Vagina (tissue), 2 donors: ENCODE results near the gene NEAT1. TPM values are rescaled to one million over a fixed set of nuclear protein-coding genes. Genes with fewer than 3 reads are reported as not detected.

Source experiments
- DNase-seq, 2 donors: peaks; one replicate each; pipeline ENCODE4 v3.0.0-alpha.2; 2017; ENCODE audit errors: extremely low spot score in 2 of 2
- H3K27ac ChIP-seq: fragments of 200-600 bp; sonication (generic); one replicate; pipeline ENCODE4 v1.5.1; 2019
- H3K27me3 ChIP-seq: fragments of 200-600 bp; sonication (generic); one replicate; pipeline ENCODE4 v1.5.1; 2019
- H3K36me3 ChIP-seq, 2 donors: fragments of 200-600 bp; sonication (generic); one replicate each; pipeline ENCODE4 v1.5.1; 2017 to 2019
- H3K4me1 ChIP-seq: fragments of 200-600 bp; sonication (generic); one replicate; pipeline ENCODE4 v1.5.1; 2019
- H3K4me3 ChIP-seq, 2 donors: fragments of 200-600 bp; sonication (generic); 1 replicate in 1 of 2; 2 replicates in 1 of 2; pipeline ENCODE4 v1.5.1; 2016 to 2019
- H3K9me3 ChIP-seq: fragments of 200-600 bp; sonication (generic); one replicate; pipeline ENCODE4 v1.5.1; 2019
- CTCF ChIP-seq, 3 experiments: fragments of 450-650 bp in 2 of 3; fragments of 200-600 bp in 1 of 3; sonication (generic) in 1 of 3; IDR thresholded peaks; one replicate each; pipeline ENCODE4 v1.5.1; 2017 to 2019; ENCODE audit warnings: antibody characterized with exemption in 3 of 3, mild to moderate bottlenecking in 2 of 3, moderate library complexity in 2 of 3
- POLR2A ChIP-seq, 2 donors: fragments of 450-650 bp; IDR thresholded peaks; one replicate each; pipeline ENCODE4 v1.6.1; 2017; ENCODE audit warnings: antibody characterized with exemption in 2 of 2, mild to moderate bottlenecking in 2 of 2, moderate library complexity in 2 of 2
- POLR2AphosphoS5 ChIP-seq, 2 donors: sonication (generic); formaldehyde crosslinking; IDR thresholded peaks; one replicate each; pipeline ENCODE4 v1.9.0; 2017; ENCODE audit warnings: antibody characterized with exemption in 2 of 2, mild to moderate bottlenecking in 2 of 2, low read depth in 1 of 2; ENCODE audit not compliant: insufficient read depth in 1 of 2
- intact Hi-C: fragments of 100-400 bp; cut with DNase I; formaldehyde crosslinking; loops from one replicate; pipeline ENCODE4 v1.15.1; 2023
- total RNA-seq: library from RNA; depleted of rRNA; stranded (reverse); fragments of >200 nt; gene quantifications from one replicate; pipeline ENCODE4 v1.2.3, GENCODE V29; 2016

NEAT1 gene
- total RNA-seq, 1 donor from 2014 or later: 857 TPM

- Histone ChIP-seq H3K27ac (peak overlapping the region; percentile 99), H3K4me3 (peak overlapping the region; percentile 58 to 96), H3K36me3 (peaks cover 0 to 37% of the 10 kb centered on the region in 2 donors), H3K9me3 (no peaks in the 10 kb centered on the region), H3K4me1 (peaks cover 48% of the 10 kb centered on the region), H3K27me3 (no peaks in the 10 kb centered on the region)
- DNase-seq: peak in 1 of 2 donors; percentile 89
- TF ChIP-seq CTCF (IDR thresholded peaks at IDR 0.05) (peak in 1 of 3 experiments; percentile 17), POLR2AphosphoS5 (IDR thresholded peaks at IDR 0.05; ENCODE audit: insufficient read depth in 1 of 2, low read depth in 1 of 2) (no peak), POLR2A (IDR thresholded peaks at IDR 0.05) (peak in 1 of 2 donors; percentile 33)
- intact Hi-C loops: no loop called here
Observed at GRCh38 chr11:65425105-65425970, 2.7 kb downstream of the NEAT1 start.

- TF ChIP-seq POLR2AphosphoS5 (IDR thresholded peaks at IDR 0.05; ENCODE audit: insufficient read depth in 1 of 2, low read depth in 1 of 2) (peak; percentile 34 to 61), POLR2A (IDR thresholded peaks at IDR 0.05) (no peak), CTCF (IDR thresholded peaks at IDR 0.05) (no peak)
- peaks cover 0 to 37% of the 10 kb centered on the region in 2 donors for H3K36me3 ChIP-seq
- no peak for DNase-seq
- H3K4me1 ChIP-seq: peaks cover 48% of the 10 kb centered on the region
- peak overlapping the region; percentile 99 for H3K27ac ChIP-seq
- no peaks in the 10 kb centered on the region for H3K27me3 ChIP-seq
- H3K9me3 ChIP-seq: no peaks in the 10 kb centered on the region
- intact Hi-C loops: no loop called here
- H3K4me3 ChIP-seq: peak overlapping the region; percentile 58 to 96
Observed at GRCh38 chr11:65425971-65426838, 3.6 kb downstream of the NEAT1 start.

- peak overlapping the region; percentile 58 to 96 for H3K4me3 ChIP-seq
- peaks cover 57% of the 10 kb centered on the region for H3K4me1 ChIP-seq
- no peaks in the 10 kb centered on the region for H3K27me3 ChIP-seq
- intact Hi-C loops: no loop called here
- H3K27ac ChIP-seq: peak overlapping the region; percentile 99
- no peak for TF ChIP-seq CTCF (IDR thresholded peaks at IDR 0.05)
- peak in 1 of 2 donors; percentile 12 for TF ChIP-seq POLR2A (IDR thresholded peaks at IDR 0.05)
- TF ChIP-seq POLR2AphosphoS5 (IDR thresholded peaks at IDR 0.05; ENCODE audit: insufficient read depth in 1 of 2, low read depth in 1 of 2): peak in 1 of 2 donors; percentile 47
- H3K9me3 ChIP-seq: no peaks in the 10 kb centered on the region
- H3K36me3 ChIP-seq: peaks cover 0 to 37% of the 10 kb centered on the region in 2 donors
- DNase-seq: peak in 1 of 2 donors; percentile 93
Observed at GRCh38 chr11:65426839-65427690, 4.5 kb downstream of the NEAT1 start.

- Histone ChIP-seq H3K27ac (peak overlapping the region; percentile 99), H3K36me3 (peaks cover 0 to 37% of the 10 kb centered on the region in 2 donors), H3K9me3 (no peaks in the 10 kb centered on the region), H3K4me1 (peaks cover 66% of the 10 kb centered on the region), H3K27me3 (no peaks in the 10 kb centered on the region), H3K4me3 (peak overlapping the region; percentile 58 to 96)
- intact Hi-C loops: no loop called here
- no peak for TF ChIP-seq CTCF (IDR thresholded peaks at IDR 0.05)
- TF ChIP-seq POLR2AphosphoS5 (IDR thresholded peaks at IDR 0.05; ENCODE audit: insufficient read depth in 1 of 2, low read depth in 1 of 2): peak in 1 of 2 donors; percentile 33
- DNase-seq: peak in 1 of 2 donors; percentile 91
Observed at GRCh38 chr11:65427691-65428577, 5.3 kb downstream of the NEAT1 start.
